NCI-H2196 treated with DMSO at 0.1 percent for 48 hours (cell line): ENCODE data around the gene TPD52L2.
A peak's percentile ranks its signal among the peaks of the same experiment; 100 is the strongest.
"Not testable (repeated sequence)": the region's sequence is repeated elsewhere in the genome, so short reads cannot be mapped to it uniquely, and the experiment has no call there.

ENCODE experiments used
- DNase-seq: peaks from one replicate; lab custom pipeline; 2025; ENCODE audit not compliant: unreplicated experiment; lab: John Stamatoyannopoulos, UW

Gene TPD52L2

GRCh38 chr20:63895202-63895951, 30.3 kb downstream of the TPD52L2 start:
- no peak for DNase-seq

- no peak for DNase-seq
Measured at GRCh38 chr20:63895952-63896263, 30.8 kb downstream of the TPD52L2 start.

- DNase-seq = peak; percentile 68
Measured at GRCh38 chr20:63896264-63897105, 31.4 kb downstream of the TPD52L2 start.

- no peak for DNase-seq
Measured at GRCh38 chr20:63897978-63898561, 33.0 kb downstream of the TPD52L2 start.

DNA sequence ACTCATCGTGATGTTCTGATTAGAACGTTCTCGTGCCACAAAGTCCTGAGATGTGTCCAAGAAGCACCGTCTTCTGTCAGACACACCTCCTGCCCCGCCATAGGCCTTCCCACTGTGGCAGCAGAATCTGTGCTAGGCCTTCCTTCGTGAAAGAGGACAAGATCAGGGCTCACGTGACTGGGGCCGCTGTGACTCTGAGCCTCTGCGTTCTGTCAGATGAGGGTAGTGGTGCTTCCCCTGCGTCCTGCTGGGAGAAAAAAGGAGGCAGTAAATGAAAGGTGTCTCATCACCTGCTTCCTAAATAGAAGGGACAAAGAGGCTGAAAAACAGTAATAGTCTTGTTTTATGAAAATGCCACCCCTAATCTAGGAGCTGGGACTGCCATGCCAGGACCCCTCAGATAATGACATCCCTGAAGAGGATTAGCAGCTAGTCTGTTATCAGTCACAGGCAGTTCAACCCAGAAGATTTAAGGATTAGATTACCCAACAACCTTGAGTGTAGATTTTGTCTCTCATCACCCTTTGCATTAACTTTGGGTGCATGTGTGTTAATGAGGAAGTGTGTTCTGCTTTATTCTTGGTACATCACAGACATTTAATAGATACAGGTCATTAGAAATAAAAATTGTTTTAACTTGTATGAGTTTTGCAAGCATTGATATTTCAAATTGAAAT, 34.0 kb downstream of the TPD52L2 start:
- DNase-seq = no peak

GRCh38 chr20:63900413-63900812, 35.3 kb downstream of the TPD52L2 start:
- no peak for DNase-seq

GRCh38 chr20:63903796-63904561, 38.9 kb downstream of the TPD52L2 start:
- DNase-seq = no peak

DNA sequence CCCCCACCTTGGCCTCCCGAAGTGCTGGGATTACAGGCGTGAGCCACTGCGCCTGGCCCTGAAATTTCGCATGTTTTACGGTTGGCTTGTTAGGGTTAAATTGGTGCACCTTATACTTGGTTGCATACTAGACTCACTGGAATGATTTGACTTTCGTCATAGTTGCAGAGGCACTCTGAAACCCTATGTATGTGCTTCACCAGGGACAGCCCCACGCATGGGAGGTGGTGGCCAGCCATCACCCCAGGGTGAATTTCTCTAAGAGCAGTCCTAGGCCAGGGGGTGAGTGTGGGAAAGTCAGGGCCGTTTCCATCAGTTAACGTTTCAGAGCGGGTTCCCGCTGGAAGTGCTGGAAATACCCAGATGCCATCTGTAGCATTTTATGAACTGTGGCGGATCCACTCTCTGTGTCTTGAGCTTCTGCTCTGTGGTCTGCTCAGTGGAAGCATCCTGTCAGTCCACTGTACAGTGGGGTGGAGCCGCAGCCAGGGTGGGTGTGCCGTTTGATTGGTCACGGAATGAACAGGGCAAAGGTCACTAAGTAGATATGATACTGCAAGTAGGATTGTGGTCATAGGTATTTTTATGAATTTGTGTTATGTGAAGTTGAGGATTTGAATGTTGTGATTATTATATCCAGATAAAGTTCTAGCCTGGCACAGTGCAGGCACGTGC, 43.1 kb downstream of the TPD52L2 start:
- no peak for DNase-seq

GRCh38 chr20:63911176-63911575, 46.1 kb downstream of the TPD52L2 start:
- no peak for DNase-seq

DNA sequence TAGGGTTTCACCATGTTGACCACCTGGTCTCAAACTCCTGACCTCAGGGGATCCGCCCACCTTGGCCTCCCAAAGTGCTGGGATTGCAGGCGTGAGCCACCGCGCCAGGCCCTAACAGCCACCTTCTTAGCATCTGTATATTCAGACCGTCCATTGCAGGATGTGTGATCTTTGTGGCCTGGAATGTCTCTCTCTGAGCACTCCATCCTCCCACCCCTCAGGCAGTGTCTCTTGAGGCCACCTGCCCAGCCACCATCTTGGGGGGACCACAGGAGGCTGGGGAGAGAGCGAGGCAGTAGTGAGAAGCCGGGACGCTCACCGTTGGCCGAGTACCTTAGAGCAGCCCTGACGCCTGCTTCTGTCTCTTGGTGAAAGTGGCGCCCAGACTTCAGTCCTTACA, 48.7 kb downstream of the TPD52L2 start:
- DNase-seq = no peak

- no peak for DNase-seq
Measured at GRCh38 chr20:63915471-63915870, 50.4 kb downstream of the TPD52L2 start.

- not testable (repeated sequence) for DNase-seq
Measured at GRCh38 chr20:63916371-63916939, 51.4 kb downstream of the TPD52L2 start.

DNA sequence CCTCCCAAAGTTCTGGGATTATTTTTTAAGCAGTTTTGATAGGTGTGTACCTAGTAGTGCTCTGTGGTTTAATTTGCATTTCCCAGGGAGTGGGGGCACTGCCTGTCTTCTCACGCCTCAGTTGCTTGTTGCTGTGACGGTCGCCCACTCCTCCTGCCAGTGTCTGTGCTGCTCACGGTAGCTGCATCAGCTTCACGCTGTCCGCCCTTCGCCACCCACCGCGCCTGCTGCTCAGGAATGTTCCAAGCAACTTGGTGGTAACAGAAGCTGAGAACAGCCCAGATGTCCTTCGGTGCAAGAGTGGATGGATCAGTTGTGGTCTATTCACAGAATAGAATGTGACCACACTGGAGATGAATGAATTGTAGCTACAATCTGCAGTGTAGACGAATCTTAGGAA, 52.7 kb downstream of the TPD52L2 start:
- DNase-seq = no peak

DNA sequence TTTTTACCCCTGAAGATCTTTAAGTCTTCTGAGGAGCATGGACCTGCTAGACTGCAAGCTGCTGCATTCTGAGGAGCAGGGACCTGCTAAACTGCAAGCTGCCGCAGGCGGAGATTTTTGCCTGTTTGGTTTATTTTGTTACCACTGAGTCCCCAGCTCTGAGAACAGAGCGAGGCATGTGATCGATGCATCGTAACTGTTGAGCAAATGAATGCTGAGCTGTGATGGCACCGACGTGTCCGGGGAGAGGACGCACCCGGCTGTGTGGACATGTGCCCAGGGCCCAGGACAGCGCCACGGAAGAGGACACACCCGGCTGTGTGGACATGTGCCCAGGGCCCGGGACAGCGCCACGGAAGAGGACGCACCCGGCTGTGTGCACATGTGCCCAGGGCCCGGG, 54.1 kb downstream of the TPD52L2 start:
- no peak for DNase-seq

DNA sequence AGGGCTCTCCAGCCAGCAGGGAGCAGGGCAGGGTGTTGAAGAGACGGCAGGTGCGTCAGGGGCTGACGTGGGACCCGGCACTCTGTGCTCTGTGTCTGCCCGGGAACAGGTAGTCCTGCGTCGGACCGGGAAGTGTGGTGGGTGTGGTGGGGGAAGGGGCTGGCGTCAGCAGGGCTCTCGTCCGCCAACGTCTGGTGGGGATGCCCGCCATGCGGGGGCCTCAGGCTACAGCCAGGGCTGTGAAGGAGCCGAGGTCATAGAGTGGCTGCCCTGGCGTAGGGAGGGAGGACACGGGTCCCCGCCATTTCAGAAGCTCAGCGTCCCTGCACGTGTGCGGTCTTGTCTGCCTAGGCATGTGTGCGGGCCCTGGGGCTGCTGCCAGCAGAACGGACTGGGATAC, 55.2 kb downstream of the TPD52L2 start:
- no peak for DNase-seq

DNA sequence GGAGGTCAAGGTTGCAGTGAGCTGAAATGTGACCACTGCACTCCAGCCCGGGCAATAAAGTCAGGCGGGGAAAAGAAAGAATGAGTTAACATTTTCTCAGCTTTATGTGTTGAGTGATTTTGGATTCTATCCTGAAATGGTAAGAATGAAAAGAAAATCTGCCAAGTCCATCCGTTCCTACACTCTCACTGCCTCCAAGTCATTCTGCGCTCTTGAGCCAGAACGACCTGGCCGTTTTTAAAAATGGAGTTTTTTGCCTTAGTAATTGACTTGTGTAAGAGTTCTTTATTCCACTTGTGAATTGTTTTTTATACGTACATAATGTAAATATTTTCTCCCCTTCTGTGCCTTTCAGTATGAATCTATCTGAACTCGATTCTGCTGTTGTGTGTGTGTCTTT, 58.6 kb downstream of the TPD52L2 start:
- no peak for DNase-seq

- DNase-seq = no peak
Measured at GRCh38 chr20:63924241-63924640, 59.2 kb downstream of the TPD52L2 start.

GRCh38 chr20:63926298-63926697, 61.2 kb downstream of the TPD52L2 start:
- no peak for DNase-seq

GRCh38 chr20:63929071-63929470, 64.0 kb downstream of the TPD52L2 start:
- DNase-seq = no peak

GRCh38 chr20:63929473-63929883, 64.4 kb downstream of the TPD52L2 start:
- not testable (repeated sequence) for DNase-seq
